ENCODE measurements around the gene TGFB1I1.

TGFB1I1 gene

GRCh38 chr16:31471241-31471874, 594 bp upstream of the TGFB1I1 start:
- TF ChIP-seq CTCF (IDR thresholded peaks at IDR 0.05) = no peak

GRCh38 chr16:31472709-31473203, 804 bp downstream of the TGFB1I1 start:
- TF ChIP-seq CTCF (IDR thresholded peaks at IDR 0.05) = peak; percentile 16; the same call in 1 of the 2 replicates

GRCh38 chr16:31473264-31473984, 1.5 kb downstream of the TGFB1I1 start:
- no peak for TF ChIP-seq CTCF (IDR thresholded peaks at IDR 0.05)

GRCh38 chr16:31474173-31474714, 2.3 kb downstream of the TGFB1I1 start:
- no peak for TF ChIP-seq CTCF (IDR thresholded peaks at IDR 0.05)

GRCh38 chr16:31474773-31475738, 3.1 kb downstream of the TGFB1I1 start:
- TF ChIP-seq CTCF (IDR thresholded peaks at IDR 0.05) = no peak

- TF ChIP-seq CTCF (IDR thresholded peaks at IDR 0.05) = no peak
Measured at GRCh38 chr16:31475946-31476302, 4.0 kb downstream of the TGFB1I1 start.

All from LNCAP (cell line).